Stomach (tissue), 4 donors: ENCODE data around the gene KLC4.

ENCODE experiments used
- CTCF ChIP-seq, 7 experiments: fragments of 450-650 bp in 4 of 7; fragments of 200-600 bp in 3 of 7; sonication (generic) in 3 of 7; IDR thresholded peaks; one replicate each; pipeline ENCODE4 v1.5.1; 2016 to 2019; ENCODE audit warnings: antibody characterized with exemption in 7 of 7, control low read depth in 2 of 7, mild to moderate bottlenecking in 1 of 7
- EP300 ChIP-seq: sonication (generic); formaldehyde crosslinking; IDR thresholded peaks from one replicate; pipeline ENCODE4 v1.6.1; 2017; ENCODE audit warnings: antibody characterized with exemption
- POLR2A ChIP-seq, 4 donors: fragments of 450-650 bp; IDR thresholded peaks; one replicate each; pipeline ENCODE4 v1.6.1; 2016; ENCODE audit warnings: antibody characterized with exemption in 4 of 4, control low read depth in 2 of 4, mild to moderate bottlenecking in 1 of 4, moderate library complexity in 1 of 4
- POLR2AphosphoS5 ChIP-seq, 3 donors: sonication (generic); formaldehyde crosslinking; IDR thresholded peaks; one replicate each; pipeline ENCODE4 v1.6.1; 2016; ENCODE audit warnings: antibody characterized with exemption in 3 of 3

GRCh38 chr6:43052842-43053544 lies 6.4 kb upstream of the KLC4 start:
- TF ChIP-seq EP300 (no peak), CTCF (IDR thresholded peaks at IDR 0.05) (no peak), POLR2A (IDR thresholded peaks at IDR 0.05) (no peak), POLR2AphosphoS5 (IDR thresholded peaks at IDR 0.05) (no peak)
